K562 (cell line): ENCODE results near the gene EFNA2. TPM values are rescaled to one million over a fixed set of nuclear protein-coding genes. Genes with fewer than 3 reads are reported as not detected.

Experiments
- FOXP4 ChIP-seq: sonication (generic); formaldehyde crosslinking; IDR thresholded peaks from 2 replicates; pipeline ENCODE4 v1.8.0; 2022; ENCODE audit warnings: mild to moderate bottlenecking, missing genetic modification reagents, borderline replicate concordance
- NCOA6 ChIP-seq: fragments of 450-650 bp; IDR thresholded peaks from 2 replicates; pipeline ENCODE4 v1.6.1; 2017; ENCODE audit warnings: mild to moderate bottlenecking
- OTX1 ChIP-seq: fragments of 450-650 bp; formaldehyde crosslinking; IDR thresholded peaks from 2 replicates; pipeline ENCODE4 v1.4.0; 2022; ENCODE audit warnings: mild to moderate bottlenecking
- PHF20 ChIP-seq: fragments of 450-650 bp; IDR thresholded peaks from 2 replicates; pipeline ENCODE4 v1.6.1; 2018; ENCODE audit not compliant: partially characterized antibody
- PRPF4 ChIP-seq: fragments of 200-400 bp; formaldehyde crosslinking; IDR thresholded peaks from one replicate; pipeline ENCODE4 v1.6.1; 2017; ENCODE audit warnings: low read length, low read depth, mild to moderate bottlenecking; ENCODE audit not compliant: insufficient read depth, poor library complexity, severe bottlenecking
- RHOXF2B ChIP-seq: fragments of 250-450 bp; sonication (Bioruptor Pico); conservative IDR thresholded peaks from 2 replicates; pipeline ENCODE4 v1.5.1; 2021
- SAP30 ChIP-seq: fragments of 200-600 bp; sonication (generic); IDR thresholded peaks from 2 replicates; pipeline ENCODE4 v1.6.1; 2012; ENCODE audit warnings: borderline replicate concordance, low read depth, mild to moderate bottlenecking, moderate library complexity, low read length, control low read depth, inconsistent platforms; ENCODE audit not compliant: insufficient read depth, poor library complexity, severe bottlenecking
- SP1 ChIP-seq: sonication (generic); formaldehyde crosslinking; IDR thresholded peaks from 2 replicates; pipeline ENCODE4 v1.8.1; 2022; ENCODE audit warnings: mild to moderate bottlenecking, missing genetic modification reagents
- STAT5A ChIP-seq: IDR thresholded peaks from 2 replicates; pipeline ENCODE4 v1.6.1; 2012; ENCODE audit warnings: low read length, inconsistent platforms, borderline replicate concordance
- TOE1 ChIP-seq, 2 experiments: fragments of 450-650 bp in 1 of 2; sonication (generic) in 1 of 2; formaldehyde crosslinking in 1 of 2; IDR thresholded peaks; 2 replicates each; pipeline versions ENCODE4 v1.7.1 to v1.8.0; 2016 to 2022; ENCODE audit warnings: borderline replicate concordance in 2 of 2, mild to moderate bottlenecking in 2 of 2, antibody characterized with exemption in 1 of 2, inconsistent platforms in 1 of 2, low read depth in 1 of 2, missing genetic modification reagents in 1 of 2, moderate library complexity in 1 of 2
- TSHZ1 ChIP-seq: fragments of 250-450 bp; sonication (Bioruptor Pico); IDR thresholded peaks from 2 replicates; pipeline ENCODE4 v1.4.0; 2020; ENCODE audit warnings: mild to moderate bottlenecking, moderate library complexity
- U2AF2 ChIP-seq: fragments of 200-400 bp; formaldehyde crosslinking; optimal IDR thresholded peaks from 2 replicates; pipeline ENCODE3; 2017; ENCODE audit warnings: low read depth, mild to moderate bottlenecking, low read length
- polyA plus RNA-seq, 8 experiments: library from polyadenylated mRNA; depleted of rRNA in 4 of 8; stranded (reverse) in 5 of 8; unstranded in 3 of 8; fragments of >200 nt; fragmentation: Nextera tagmentation in 2 of 8; fragmentation: Illumina TruSeq in 1 of 8; extraction: Ambion mirVana in 2 of 8; extraction: Trizol in 1 of 8; gene quantifications; 2 replicates each; pipeline versions ENCODE4 v1.2.1 to v1.2.3, GENCODE V29; 2011 to 2014; ENCODE audit warnings: inconsistent platforms in 1 of 8, missing spikeins in 1 of 8
- total RNA-seq, 7 experiments: library from RNA; depleted of rRNA in 6 of 7; stranded (reverse); fragments of >200 nt in 6 of 7; fragmentation: Illumina TruSeq in 2 of 7; extraction: Trizol in 2 of 7; gene quantifications; 2 replicates each; pipeline versions ENCODE4 v1.2.1 to v1.2.3, GENCODE V29; 2011 to 2021; ENCODE audit warnings: low replicate concordance in 1 of 7
- TF ChIP-seq, protein P1 (sequence below): fragments of 450-650 bp; formaldehyde crosslinking; IDR thresholded peaks from 2 replicates; pipeline ENCODE4 v1.4.0; 2020; ENCODE audit warnings: mild to moderate bottlenecking, moderate library complexity
- TF ChIP-seq, protein P2 (sequence below): fragments of 450-650 bp; IDR thresholded peaks from 2 replicates; pipeline ENCODE4 v1.7.0; 2016; ENCODE audit warnings: borderline replicate concordance

Gene EFNA2
- total and polyA plus RNA-seq, 9 of the 15 experiments (the other 6 are each of a cell fraction or from before 2014, with no cell fraction given): 0.11 to 0.44 (median 0.15) TPM; not detected in 6

- TF ChIP-seq STAT5A (no peak), TSHZ1 (CRISPR knock-in tag) (no peak), TOE1 (IDR thresholded peaks at IDR 0.05; ENCODE audit: borderline replicate concordance) (0 out of 2 replicates have a peak, but pooled peaks have one; percentile 35), TOE1 (CRISPR knock-in tag; IDR thresholded peaks at IDR 0.05; ENCODE audit: borderline replicate concordance, low read depth) (no peak), PHF20 (peak; percentile 67), U2AF2 (no peak), OTX1 (peak; percentile 15; the same call in 1 of the 2 replicates), FOXP4 (no peak), NCOA6 (no peak), RHOXF2B (CRISPR knock-in tag) (no peak), SP1 (CRISPR knock-in tag) (peak; percentile 61), PRPF4 (no peak), SAP30 (peak; percentile 65)
- TF ChIP-seq, protein P1, sequence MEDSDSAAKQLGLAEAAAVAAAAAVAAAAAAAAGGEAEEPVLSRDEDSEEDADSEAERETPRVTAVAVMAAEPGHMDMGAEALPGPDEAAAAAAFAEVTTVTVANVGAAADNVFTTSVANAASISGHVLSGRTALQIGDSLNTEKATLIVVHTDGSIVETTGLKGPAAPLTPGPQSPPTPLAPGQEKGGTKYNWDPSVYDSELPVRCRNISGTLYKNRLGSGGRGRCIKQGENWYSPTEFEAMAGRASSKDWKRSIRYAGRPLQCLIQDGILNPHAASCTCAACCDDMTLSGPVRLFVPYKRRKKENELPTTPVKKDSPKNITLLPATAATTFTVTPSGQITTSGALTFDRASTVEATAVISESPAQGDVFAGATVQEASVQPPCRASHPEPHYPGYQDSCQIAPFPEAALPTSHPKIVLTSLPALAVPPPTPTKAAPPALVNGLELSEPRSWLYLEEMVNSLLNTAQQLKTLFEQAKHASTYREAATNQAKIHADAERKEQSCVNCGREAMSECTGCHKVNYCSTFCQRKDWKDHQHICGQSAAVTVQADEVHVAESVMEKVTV (CRISPR knock-in tag): no peak
- TF ChIP-seq, protein P2, sequence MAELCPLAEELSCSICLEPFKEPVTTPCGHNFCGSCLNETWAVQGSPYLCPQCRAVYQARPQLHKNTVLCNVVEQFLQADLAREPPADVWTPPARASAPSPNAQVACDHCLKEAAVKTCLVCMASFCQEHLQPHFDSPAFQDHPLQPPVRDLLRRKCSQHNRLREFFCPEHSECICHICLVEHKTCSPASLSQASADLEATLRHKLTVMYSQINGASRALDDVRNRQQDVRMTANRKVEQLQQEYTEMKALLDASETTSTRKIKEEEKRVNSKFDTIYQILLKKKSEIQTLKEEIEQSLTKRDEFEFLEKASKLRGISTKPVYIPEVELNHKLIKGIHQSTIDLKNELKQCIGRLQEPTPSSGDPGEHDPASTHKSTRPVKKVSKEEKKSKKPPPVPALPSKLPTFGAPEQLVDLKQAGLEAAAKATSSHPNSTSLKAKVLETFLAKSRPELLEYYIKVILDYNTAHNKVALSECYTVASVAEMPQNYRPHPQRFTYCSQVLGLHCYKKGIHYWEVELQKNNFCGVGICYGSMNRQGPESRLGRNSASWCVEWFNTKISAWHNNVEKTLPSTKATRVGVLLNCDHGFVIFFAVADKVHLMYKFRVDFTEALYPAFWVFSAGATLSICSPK: no peak
Measured at GRCh38 chr19:1259206-1259875, 26.3 kb upstream of the EFNA2 start (continued).
